NK-92 (cell line): ENCODE data around the gene ALK.

ENCODE experiments used
- DNase-seq: peaks from one replicate; lab custom pipeline; 2025; ENCODE audit not compliant: unreplicated experiment; lab: John Stamatoyannopoulos, UW

ALK gene

GRCh38 chr2:29662861-29663260, 258.5 kb downstream of the ALK start:
- DNase-seq = no peak

GRCh38 chr2:29660201-29660600, 261.2 kb downstream of the ALK start:
- no peak for DNase-seq

GRCh38 chr2:29659178-29659577, 262.2 kb downstream of the ALK start:
- no peak for DNase-seq

- DNase-seq = no peak
Observed at GRCh38 chr2:29657674-29658073, 263.7 kb downstream of the ALK start.

GRCh38 chr2:29655391-29656086, 265.8 kb downstream of the ALK start:
- no peak for DNase-seq

- DNase-seq = no peak
Observed at GRCh38 chr2:29650631-29651097, 270.7 kb downstream of the ALK start.

- DNase-seq = no peak
Observed at GRCh38 chr2:29644949-29645348, 276.4 kb downstream of the ALK start.

GRCh38 chr2:29643196-29643595, 278.2 kb downstream of the ALK start:
- DNase-seq = no peak

GRCh38 chr2:29640360-29640759, 281.0 kb downstream of the ALK start:
- no peak for DNase-seq

GRCh38 chr2:29638641-29639040, 282.7 kb downstream of the ALK start:
- DNase-seq = no peak

- no peak for DNase-seq
Observed at GRCh38 chr2:29634916-29635315, 286.5 kb downstream of the ALK start.

- DNase-seq = no peak
Observed at GRCh38 chr2:29632018-29632417, 289.4 kb downstream of the ALK start.

GRCh38 chr2:29629495-29629894, 291.9 kb downstream of the ALK start:
- no peak for DNase-seq

GRCh38 chr2:29628862-29629261, 292.5 kb downstream of the ALK start:
- DNase-seq = no peak

- no peak for DNase-seq
Observed at GRCh38 chr2:29628108-29628745, 293.2 kb downstream of the ALK start.

GRCh38 chr2:29627279-29627711, 294.1 kb downstream of the ALK start:
- DNase-seq = no peak

GRCh38 chr2:29620890-29621289, 300.5 kb downstream of the ALK start:
- DNase-seq = no peak

- no peak for DNase-seq
Observed at GRCh38 chr2:29619689-29620088, 301.7 kb downstream of the ALK start.

GRCh38 chr2:29618024-29618423, 303.4 kb downstream of the ALK start:
- DNase-seq = no peak

- no peak for DNase-seq
Observed at GRCh38 chr2:29617351-29617750, 304.0 kb downstream of the ALK start.

GRCh38 chr2:29616569-29616968, 304.8 kb downstream of the ALK start:
- no peak for DNase-seq

GRCh38 chr2:29615841-29616240, 305.5 kb downstream of the ALK start:
- no peak for DNase-seq

GRCh38 chr2:29615183-29615582, 306.2 kb downstream of the ALK start:
- no peak for DNase-seq
